ENCODE data around the gene AGMO.

The AGMO gene

DNA sequence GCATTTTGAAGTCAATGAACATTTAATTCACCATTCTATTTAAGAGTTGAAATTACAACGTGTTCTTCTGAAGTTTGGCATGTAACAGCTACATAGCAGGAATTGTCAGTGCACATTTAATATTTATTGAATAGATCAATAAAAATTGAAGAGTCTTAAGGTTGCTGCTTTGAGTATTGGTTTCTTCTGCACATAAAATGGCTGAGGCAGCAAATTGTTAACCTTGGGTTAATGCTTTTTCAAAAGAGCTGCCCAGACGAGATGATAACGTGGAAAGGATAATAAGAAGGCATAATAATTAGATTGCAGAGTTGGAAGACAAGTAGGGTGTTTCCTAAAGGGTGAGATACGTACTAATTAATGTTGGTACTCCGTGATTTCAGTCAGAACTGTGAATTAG lies 203.7 kb downstream of the AGMO start:
- Histone ChIP-seq H3K9ac (ENCODE audit: low read length) (no peak overlapping the region), H3K4me3 (ENCODE audit: low read depth, low read length) (no peak overlapping the region), H3K27me3 (ENCODE audit: control insufficient read depth, insufficient read depth, low read length) (no peaks in the 10 kb centered on the region), H3K27ac (ENCODE audit: low read depth, low read length) (no peak overlapping the region), H3K4me1 (ENCODE audit: control insufficient read depth, insufficient read depth, low read length) (peaks cover 3% of the 10 kb centered on the region; the same call in 1 of the 2 replicates), H3K9me3 (ENCODE audit: control insufficient read depth, insufficient read depth, low read depth, low read length) (no peaks in the 10 kb centered on the region), H3K36me3 (ENCODE audit: control insufficient read depth, insufficient read depth, low read length) (no peaks in the 10 kb centered on the region)

DNA sequence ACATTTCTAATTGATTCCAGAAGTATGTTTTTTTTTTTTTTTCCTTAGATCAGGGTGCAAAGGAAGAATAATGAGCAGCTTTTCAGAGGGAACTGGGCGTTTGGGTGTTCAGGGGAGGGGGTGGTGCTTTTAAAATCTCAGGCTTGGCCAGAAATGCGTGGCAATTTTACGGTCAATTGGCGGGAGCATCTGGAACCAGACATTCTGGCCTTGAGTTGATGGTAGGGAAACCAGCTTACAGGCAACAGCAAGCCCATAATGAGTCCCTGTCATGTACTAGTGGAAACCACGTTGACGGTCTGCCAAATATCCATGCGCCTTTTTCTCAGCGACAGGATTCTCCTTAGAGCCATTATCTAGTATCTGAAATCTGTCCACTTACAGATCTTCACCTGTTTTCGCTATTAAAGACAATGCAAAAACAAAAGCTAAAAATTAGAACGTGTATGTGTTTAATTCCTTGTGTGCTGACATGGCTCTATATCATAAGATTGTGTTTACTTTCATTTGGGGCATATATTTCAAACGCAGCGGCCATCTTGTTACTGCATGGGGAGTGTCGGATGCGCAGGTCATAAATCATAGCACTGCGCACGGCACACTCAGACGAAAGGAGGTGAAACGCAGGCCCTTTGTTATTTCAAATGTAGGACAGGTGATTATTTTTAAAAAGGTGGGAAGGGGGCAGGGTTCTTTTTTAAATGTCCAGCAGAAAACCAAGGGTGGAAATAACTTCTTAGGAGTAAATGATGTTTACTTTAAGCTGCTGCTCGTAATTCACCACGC lies 209.2 kb downstream of the AGMO start:
- H3K4me1 ChIP-seq (ENCODE audit: control insufficient read depth, insufficient read depth, low read length) = peaks cover 8% of the 10 kb centered on the region; the same call in 1 of the 2 replicates
- H3K36me3 ChIP-seq (ENCODE audit: control insufficient read depth, insufficient read depth, low read length) = no peaks in the 10 kb centered on the region
- no peak overlapping the region for H3K27ac ChIP-seq (ENCODE audit: low read depth, low read length)
- no peak overlapping the region for H3K9ac ChIP-seq (ENCODE audit: low read length)
- H3K4me3 ChIP-seq (ENCODE audit: low read depth, low read length) = no peak overlapping the region
- H3K9me3 ChIP-seq (ENCODE audit: control insufficient read depth, insufficient read depth, low read depth, low read length) = no peaks in the 10 kb centered on the region
- H3K27me3 ChIP-seq (ENCODE audit: control insufficient read depth, insufficient read depth, low read length) = no peaks in the 10 kb centered on the region

DNA sequence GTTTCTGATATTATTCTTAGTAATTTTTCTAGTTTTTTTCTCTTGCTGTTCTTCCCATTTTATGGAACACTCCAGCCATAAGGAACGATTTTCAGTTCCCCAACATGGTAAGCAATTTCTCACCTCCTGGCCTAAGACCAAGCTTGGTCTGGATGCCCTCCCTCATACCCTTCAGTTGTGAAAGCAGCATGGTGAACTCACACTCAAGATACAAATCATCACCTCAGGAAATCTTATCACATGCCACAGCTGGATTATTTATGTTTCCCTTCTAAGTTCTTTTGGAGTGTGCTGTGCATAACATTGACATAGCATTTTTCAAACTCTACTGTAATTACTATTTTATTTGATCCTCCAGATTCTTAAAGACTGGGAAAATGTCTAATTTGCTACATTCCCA lies 216.6 kb downstream of the AGMO start:
- Histone ChIP-seq H3K36me3 (ENCODE audit: control insufficient read depth, insufficient read depth, low read length) (no peaks in the 10 kb centered on the region), H3K27ac (ENCODE audit: low read depth, low read length) (no peak overlapping the region), H3K4me1 (ENCODE audit: control insufficient read depth, insufficient read depth, low read length) (no peaks in the 10 kb centered on the region), H3K9me3 (ENCODE audit: control insufficient read depth, insufficient read depth, low read depth, low read length) (peaks cover 7% of the 10 kb centered on the region), H3K4me3 (ENCODE audit: low read depth, low read length) (no peak overlapping the region), H3K9ac (ENCODE audit: low read length) (no peak overlapping the region), H3K27me3 (ENCODE audit: control insufficient read depth, insufficient read depth, low read length) (no peaks in the 10 kb centered on the region)

DNA sequence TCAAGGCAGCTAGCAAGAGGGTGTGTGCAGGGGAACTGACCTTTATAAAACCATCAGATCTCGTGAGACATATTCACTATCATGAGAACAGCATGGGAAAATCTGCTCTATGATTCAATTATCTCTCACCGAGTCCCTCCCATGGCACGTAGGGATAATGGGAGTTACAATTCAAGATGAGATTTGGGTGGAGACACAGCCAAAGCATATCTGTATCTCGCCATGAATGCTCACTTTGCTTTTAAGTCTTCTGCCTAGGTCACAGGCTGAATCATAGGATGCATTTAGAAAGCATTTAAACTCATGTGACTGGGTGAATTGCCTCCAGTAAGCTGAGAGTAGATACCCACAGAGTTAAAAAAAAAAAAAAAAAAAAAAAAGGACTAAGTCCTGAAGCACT lies 220.0 kb downstream of the AGMO start:
- Histone ChIP-seq H3K36me3 (ENCODE audit: control insufficient read depth, insufficient read depth, low read length) (no peaks in the 10 kb centered on the region), H3K9ac (ENCODE audit: low read length) (no peak overlapping the region), H3K27ac (ENCODE audit: low read depth, low read length) (no peak overlapping the region), H3K9me3 (ENCODE audit: control insufficient read depth, insufficient read depth, low read depth, low read length) (peaks cover 16% of the 10 kb centered on the region), H3K27me3 (ENCODE audit: control insufficient read depth, insufficient read depth, low read length) (no peaks in the 10 kb centered on the region), H3K4me1 (ENCODE audit: control insufficient read depth, insufficient read depth, low read length) (no peaks in the 10 kb centered on the region), H3K4me3 (ENCODE audit: low read depth, low read length) (no peak overlapping the region)

DNA sequence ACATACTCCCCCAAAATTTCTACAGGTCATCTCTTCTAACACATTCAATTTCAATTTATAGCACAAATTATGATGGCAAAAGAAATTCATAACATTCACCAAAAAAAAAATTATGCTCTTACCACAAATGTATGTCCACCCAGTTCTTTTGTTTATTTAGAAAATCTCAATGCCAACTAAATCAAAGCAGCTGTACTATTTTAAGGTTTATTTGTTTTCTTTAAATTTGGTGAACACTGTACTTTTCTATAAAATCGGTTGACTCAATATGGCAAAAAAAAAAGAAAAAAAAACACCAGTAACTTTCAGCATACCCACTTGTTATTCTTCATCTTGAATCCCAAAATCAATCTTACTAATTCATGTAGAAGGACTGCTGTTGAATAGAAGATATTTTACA lies 225.7 kb downstream of the AGMO start:
- H3K27me3 ChIP-seq (ENCODE audit: control insufficient read depth, insufficient read depth, low read length) = no peaks in the 10 kb centered on the region
- no peak overlapping the region for H3K4me3 ChIP-seq (ENCODE audit: low read depth, low read length)
- H3K4me1 ChIP-seq (ENCODE audit: control insufficient read depth, insufficient read depth, low read length) = peaks cover 24% of the 10 kb centered on the region
- H3K36me3 ChIP-seq (ENCODE audit: control insufficient read depth, insufficient read depth, low read length) = no peaks in the 10 kb centered on the region
- no peak overlapping the region for H3K27ac ChIP-seq (ENCODE audit: low read depth, low read length)
- no peak overlapping the region for H3K9ac ChIP-seq (ENCODE audit: low read length)
- peaks cover 16% of the 10 kb centered on the region for H3K9me3 ChIP-seq (ENCODE audit: control insufficient read depth, insufficient read depth, low read depth, low read length)

DNA sequence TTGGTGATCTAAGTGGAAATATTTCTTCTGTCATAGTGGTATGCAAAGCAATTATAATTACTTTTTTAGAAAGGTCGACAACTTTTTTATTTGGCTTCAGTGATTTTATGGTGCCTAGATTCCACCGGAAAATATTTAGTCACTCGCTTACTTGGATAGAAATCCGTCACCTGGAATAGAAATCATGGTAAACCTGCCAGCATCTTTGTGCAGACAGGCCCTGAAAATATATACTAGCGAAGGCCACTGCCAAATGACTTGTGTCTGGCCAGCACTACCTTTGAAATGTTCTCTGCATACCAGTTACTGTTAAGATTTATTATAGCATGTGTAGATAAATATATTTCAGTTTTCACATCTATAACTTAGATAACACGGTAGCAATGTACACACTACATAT lies 226.4 kb downstream of the AGMO start:
- H3K9ac ChIP-seq (ENCODE audit: low read length) = no peak overlapping the region
- H3K4me1 ChIP-seq (ENCODE audit: control insufficient read depth, insufficient read depth, low read length) = peaks cover 28% of the 10 kb centered on the region
- no peaks in the 10 kb centered on the region for H3K27me3 ChIP-seq (ENCODE audit: control insufficient read depth, insufficient read depth, low read length)
- peaks cover 11% of the 10 kb centered on the region for H3K9me3 ChIP-seq (ENCODE audit: control insufficient read depth, insufficient read depth, low read depth, low read length)
- no peak overlapping the region for H3K27ac ChIP-seq (ENCODE audit: low read depth, low read length)
- H3K4me3 ChIP-seq (ENCODE audit: low read depth, low read length) = no peak overlapping the region
- no peaks in the 10 kb centered on the region for H3K36me3 ChIP-seq (ENCODE audit: control insufficient read depth, insufficient read depth, low read length)

DNA sequence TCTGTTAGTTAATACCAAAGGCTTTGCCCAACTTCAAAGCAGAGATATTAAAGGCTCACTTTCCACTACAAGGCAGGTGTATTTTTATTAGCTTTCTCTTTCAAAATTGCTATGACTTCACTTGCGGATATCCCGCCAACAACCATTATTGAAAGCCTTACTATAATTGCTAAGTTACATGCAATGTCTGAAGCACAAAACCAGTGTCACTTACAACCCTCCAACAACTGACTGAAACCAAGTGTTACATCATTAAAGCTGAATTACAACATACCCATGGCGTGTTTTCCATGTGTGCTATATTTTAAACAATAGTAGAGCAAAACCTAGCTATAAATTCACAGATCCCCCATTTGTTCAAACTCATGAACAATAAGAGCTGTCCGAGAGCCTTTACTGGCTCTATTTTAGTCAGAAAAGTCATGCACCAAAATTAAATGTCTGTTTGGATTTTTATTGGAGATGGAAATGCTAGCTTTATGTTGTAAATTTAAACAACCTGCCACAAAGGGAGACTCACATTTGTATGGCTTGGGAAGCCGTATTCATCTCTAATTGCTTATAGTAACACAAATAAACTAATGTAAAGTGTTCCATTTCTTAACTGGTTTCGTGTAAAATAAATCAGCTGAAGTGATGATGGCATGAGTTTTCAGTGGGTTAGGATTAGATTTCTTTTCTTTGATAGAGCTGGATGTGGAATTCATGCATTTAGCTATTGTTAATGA lies 227.1 kb downstream of the AGMO start:
- H3K27me3 ChIP-seq (ENCODE audit: control insufficient read depth, insufficient read depth, low read length) = no peaks in the 10 kb centered on the region
- peaks cover 5% of the 10 kb centered on the region for H3K9me3 ChIP-seq (ENCODE audit: control insufficient read depth, insufficient read depth, low read depth, low read length)
- no peaks in the 10 kb centered on the region for H3K36me3 ChIP-seq (ENCODE audit: control insufficient read depth, insufficient read depth, low read length)
- H3K4me3 ChIP-seq (ENCODE audit: low read depth, low read length) = no peak overlapping the region
- no peak overlapping the region for H3K9ac ChIP-seq (ENCODE audit: low read length)
- peak overlapping the region; percentile 30; the same call in 1 of the 2 replicates for H3K27ac ChIP-seq (ENCODE audit: low read depth, low read length)
- peaks cover 28% of the 10 kb centered on the region for H3K4me1 ChIP-seq (ENCODE audit: control insufficient read depth, insufficient read depth, low read length)

DNA sequence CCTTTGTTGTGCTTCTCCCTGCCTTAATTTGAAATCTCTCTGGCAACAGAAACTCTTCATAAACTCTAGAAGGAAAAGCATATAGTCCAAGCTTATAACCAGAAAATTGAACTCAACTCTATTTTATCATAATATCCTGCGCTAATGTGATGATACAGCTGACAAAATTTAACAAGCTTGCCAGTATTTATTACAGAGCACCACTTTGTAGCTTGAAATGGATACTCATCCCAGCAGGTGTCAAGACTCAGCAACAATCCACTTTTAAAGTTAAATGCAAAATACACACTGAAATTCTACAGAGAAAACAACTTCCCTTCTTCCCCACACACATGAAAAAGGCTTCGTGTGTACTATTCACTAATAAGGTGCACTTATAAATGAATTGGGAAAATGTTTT lies 228.9 kb downstream of the AGMO start:
- no peaks in the 10 kb centered on the region for H3K9me3 ChIP-seq (ENCODE audit: control insufficient read depth, insufficient read depth, low read depth, low read length)
- H3K36me3 ChIP-seq (ENCODE audit: control insufficient read depth, insufficient read depth, low read length) = no peaks in the 10 kb centered on the region
- H3K9ac ChIP-seq (ENCODE audit: low read length) = no peak overlapping the region

DNA sequence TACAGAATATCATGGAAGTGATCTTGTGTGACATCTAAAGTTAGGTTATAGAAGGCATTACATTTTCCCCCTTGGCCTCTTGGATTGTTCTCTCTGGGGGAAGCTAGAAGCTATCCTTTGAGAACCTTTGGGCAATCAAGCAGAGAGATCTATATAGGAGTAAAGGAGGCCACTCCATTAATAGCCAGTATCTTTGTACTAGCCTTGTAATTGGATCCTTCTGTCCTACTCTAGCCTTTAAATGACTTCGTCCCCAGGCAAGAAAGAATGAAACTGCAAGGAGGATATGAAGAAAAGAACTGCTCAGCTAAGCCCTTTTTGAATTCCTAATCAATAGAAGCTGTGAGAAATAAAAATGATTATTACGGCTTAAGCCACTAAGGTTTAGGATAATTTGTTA lies 230.9 kb downstream of the AGMO start:
- H3K27me3 ChIP-seq (ENCODE audit: control insufficient read depth, insufficient read depth, low read length) = no peaks in the 10 kb centered on the region
- H3K9me3 ChIP-seq (ENCODE audit: control insufficient read depth, insufficient read depth, low read depth, low read length) = no peaks in the 10 kb centered on the region
- peaks cover 28% of the 10 kb centered on the region for H3K4me1 ChIP-seq (ENCODE audit: control insufficient read depth, insufficient read depth, low read length)

More for the DNA sequence above, 228.9 kb downstream of the AGMO start:
- Histone ChIP-seq H3K27ac (ENCODE audit: low read depth, low read length) (no peak overlapping the region), H3K4me3 (ENCODE audit: low read depth, low read length) (no peak overlapping the region), H3K4me1 (ENCODE audit: control insufficient read depth, insufficient read depth, low read length) (peaks cover 28% of the 10 kb centered on the region), H3K27me3 (ENCODE audit: control insufficient read depth, insufficient read depth, low read length) (no peaks in the 10 kb centered on the region)

DNA sequence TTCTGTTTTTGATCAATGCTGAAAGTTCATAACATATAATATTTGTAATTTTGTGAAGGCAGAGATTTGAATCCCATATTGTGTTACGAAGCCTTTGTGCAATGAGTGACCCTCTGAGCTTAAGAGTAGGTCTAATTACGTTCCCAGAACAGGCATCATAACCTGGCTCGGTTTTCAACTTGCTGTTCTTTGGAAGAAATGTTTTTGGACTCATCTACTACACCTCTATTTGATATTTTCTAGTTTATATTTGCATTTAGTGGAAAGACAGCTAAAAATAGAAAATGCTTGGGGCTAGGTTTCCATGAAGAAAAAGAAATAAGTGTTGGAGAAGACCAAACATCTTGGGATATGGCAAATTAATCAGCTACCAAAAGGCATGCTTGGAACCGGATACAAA lies 234.8 kb downstream of the AGMO start:
- no peaks in the 10 kb centered on the region for H3K36me3 ChIP-seq (ENCODE audit: control insufficient read depth, insufficient read depth, low read length)
- peaks cover 6% of the 10 kb centered on the region for H3K9me3 ChIP-seq (ENCODE audit: control insufficient read depth, insufficient read depth, low read depth, low read length)
- H3K4me1 ChIP-seq (ENCODE audit: control insufficient read depth, insufficient read depth, low read length) = peaks cover 7% of the 10 kb centered on the region
- no peaks in the 10 kb centered on the region for H3K27me3 ChIP-seq (ENCODE audit: control insufficient read depth, insufficient read depth, low read length)
- H3K4me3 ChIP-seq (ENCODE audit: low read depth, low read length) = no peak overlapping the region
- no peak overlapping the region for H3K27ac ChIP-seq (ENCODE audit: low read depth, low read length)
- H3K9ac ChIP-seq (ENCODE audit: low read length) = no peak overlapping the region

More for the DNA sequence above, 230.9 kb downstream of the AGMO start:
- Histone ChIP-seq H3K9ac (ENCODE audit: low read length) (no peak overlapping the region), H3K4me3 (ENCODE audit: low read depth, low read length) (no peak overlapping the region), H3K36me3 (ENCODE audit: control insufficient read depth, insufficient read depth, low read length) (no peaks in the 10 kb centered on the region), H3K27ac (ENCODE audit: low read depth, low read length) (no peak overlapping the region)

DNA sequence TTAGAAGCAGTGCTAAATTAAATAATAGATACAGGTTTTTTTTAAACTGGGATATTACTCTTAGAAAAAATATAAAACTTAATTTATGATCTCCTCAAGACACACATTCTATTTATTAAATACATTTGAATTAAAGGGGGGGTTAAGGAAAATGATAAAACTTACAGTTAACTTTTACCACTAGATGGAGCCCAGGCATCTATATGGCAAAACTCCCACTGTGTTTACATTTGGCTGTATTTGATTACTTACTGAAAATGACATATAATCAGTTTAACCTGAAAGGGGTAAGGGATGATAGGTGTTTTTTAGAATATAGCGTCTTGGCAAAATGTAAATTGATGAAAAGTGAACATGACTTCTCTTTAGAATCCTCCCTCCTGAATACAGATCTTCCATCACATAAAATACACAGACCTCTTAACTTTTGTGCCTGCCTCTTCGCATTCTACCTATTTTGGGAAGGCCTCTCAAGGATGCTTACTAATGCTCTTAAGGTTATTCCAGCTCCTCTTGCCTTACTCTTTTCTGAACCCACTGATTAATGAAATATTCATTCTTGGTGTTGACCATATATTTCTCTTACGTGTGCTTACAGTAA lies 235.7 kb downstream of the AGMO start:
- Histone ChIP-seq H3K9ac (ENCODE audit: low read length) (no peak overlapping the region), H3K4me3 (ENCODE audit: low read depth, low read length) (no peak overlapping the region), H3K4me1 (ENCODE audit: control insufficient read depth, insufficient read depth, low read length) (peaks cover 4% of the 10 kb centered on the region), H3K9me3 (ENCODE audit: control insufficient read depth, insufficient read depth, low read depth, low read length) (peaks cover 6% of the 10 kb centered on the region), H3K36me3 (ENCODE audit: control insufficient read depth, insufficient read depth, low read length) (no peaks in the 10 kb centered on the region), H3K27me3 (ENCODE audit: control insufficient read depth, insufficient read depth, low read length) (no peaks in the 10 kb centered on the region), H3K27ac (ENCODE audit: low read depth, low read length) (no peak overlapping the region)
